GM12878 (cell line): ENCODE data around the gene HS3ST2. TPM values are rescaled to one million over a fixed set of nuclear protein-coding genes. Genes with fewer than 3 reads are reported as not detected.
A peak's percentile ranks its signal among the peaks of the same experiment; 100 is the strongest.

Experiments used
- ATAC-seq: fragments of 200-7000 bp; cut with Tn5 transposase; 3 replicates; pipeline ENCODE4 v1.9.1; 2020; ENCODE audit warnings: mild to moderate bottlenecking, moderate library complexity
- BruUV-seq: library from RNA; stranded (reverse); fragments of 400-500 nt; replicated peaks from 2 replicates; lab custom pipeline; 2021; lab: Mats Ljungman, UMichigan
- CTCF ChIA-PET: fragments of 300-600 bp; sonication (Branson Sonifier 250); formaldehyde crosslinking; extraction: SDS; loops from one replicate; lab custom pipeline; 2021; ENCODE audit warnings: inconsistent platforms; lab: Yijun Ruan, JAX
- POLR2A ChIA-PET: fragments of 350-600 bp; formaldehyde crosslinking; extraction: SDS; loops from one replicate; lab custom pipeline; 2021; ENCODE audit warnings: inconsistent platforms; lab: Charles Lee
- RAD21 ChIA-PET: fragments of 300-600 bp; sonication (Branson Sonifier 250); formaldehyde crosslinking; loops from one replicate; lab custom pipeline; 2023; ENCODE audit warnings: antibody characterized with exemption; ENCODE audit not compliant: unreplicated experiment; lab: Charles Lee
- SMC1A ChIA-PET: fragments of 300-600 bp; sonication (Branson Sonifier 250); formaldehyde crosslinking; loops from one replicate; lab custom pipeline; 2023; ENCODE audit not compliant: unreplicated experiment, uncharacterized antibody; lab: Charles Lee
- DNase-seq: peaks from one replicate; pipeline ENCODE4 v3.0.0-alpha.2; 2011; ENCODE audit warnings: low read depth, low spot score
- FAIRE-seq: peaks from 3 replicates; lab custom pipeline; 2011; peaks lifted over from hg19 to GRCh38; lab: Jason Lieb, UNC
- H2AFZ ChIP-seq: 2 replicates; pipeline ENCODE4 v1.6.0; 2011; ENCODE audit warnings: low read depth, low read length, control low read depth; ENCODE audit not compliant: control insufficient read depth
- H3K27ac ChIP-seq: 2 replicates; pipeline ENCODE4 v1.5.1; 2011; ENCODE audit warnings: control low read depth; ENCODE audit not compliant: control insufficient read depth, insufficient read depth
- H3K27me3 ChIP-seq, 2 experiments: replicated peaks in 1 of 2; 2 replicates each; pipeline versions ENCODE4 v1.6.0 to v1.6.1; 2011; ENCODE audit warnings: low read length in 1 of 2; ENCODE audit not compliant: control insufficient read depth in 2 of 2, insufficient read depth in 2 of 2
- H3K36me3 ChIP-seq, 2 experiments: 2 replicates each; pipeline ENCODE4 v1.5.1; 2011; ENCODE audit warnings: low read length in 1 of 2; ENCODE audit not compliant: control insufficient read depth in 2 of 2, insufficient read depth in 2 of 2
- H3K4me1 ChIP-seq: 2 replicates; pipeline ENCODE4 v1.6.1; 2011; ENCODE audit warnings: mild to moderate bottlenecking, low read length, moderate library complexity, mixed read lengths; ENCODE audit not compliant: control insufficient read depth, insufficient read depth
- H3K4me2 ChIP-seq: 2 replicates; pipeline ENCODE4 v1.6.0; 2011; ENCODE audit warnings: control low read depth; ENCODE audit not compliant: control insufficient read depth, insufficient read depth
- H3K4me3 ChIP-seq: fragments of 200-600 bp; sonication (generic); 2 replicates; pipeline ENCODE4 v1.5.1; 2016
- H3K79me2 ChIP-seq: 2 replicates; pipeline ENCODE4 v1.6.0; 2011; ENCODE audit warnings: low read length; ENCODE audit not compliant: control insufficient read depth, insufficient read depth
- H3K9ac ChIP-seq: 2 replicates; pipeline ENCODE4 v1.8.0; 2011; ENCODE audit warnings: low read length, control low read depth, mixed read lengths; ENCODE audit not compliant: control insufficient read depth, insufficient read depth
- H3K9me3 ChIP-seq: replicated peaks from 3 replicates; pipeline ENCODE4 v1.5.1; 2011; ENCODE audit warnings: mild to moderate bottlenecking, low read length; ENCODE audit not compliant: control insufficient read depth, insufficient read depth
- H4K20me1 ChIP-seq: 2 replicates; pipeline ENCODE4 v1.6.0; 2011; ENCODE audit not compliant: control insufficient read depth, insufficient read depth
- BACH1 ChIP-seq: fragments of 450-650 bp; IDR thresholded peaks from 2 replicates; pipeline ENCODE4 v1.6.1; 2017; ENCODE audit warnings: mild to moderate bottlenecking, borderline replicate concordance
- BCL11A ChIP-seq: IDR thresholded peaks from 2 replicates; pipeline ENCODE4 v1.6.1; 2011; ENCODE audit warnings: low read depth, low read length
- BRCA1 ChIP-seq: IDR thresholded peaks from 2 replicates; pipeline ENCODE4 v1.6.1; 2011; ENCODE audit warnings: low read depth, low read length, improper control_type of control experiment
- CHD2 ChIP-seq: IDR thresholded peaks from 2 replicates; pipeline ENCODE4 v1.6.1; 2011; ENCODE audit warnings: low read depth, low read length, improper control_type of control experiment, borderline replicate concordance
- EGR1 ChIP-seq, 2 experiments: IDR thresholded peaks; 1 replicate in 1 of 2; 2 replicates in 1 of 2; pipeline ENCODE4 v1.6.1; 2011 to 2012; ENCODE audit warnings: low read depth in 2 of 2, low read length in 2 of 2, borderline replicate concordance in 1 of 2, mild to moderate bottlenecking in 1 of 2, moderate library complexity in 1 of 2
- NFYA ChIP-seq: IDR thresholded peaks from 2 replicates; pipeline ENCODE4 v1.6.1; 2011; ENCODE audit warnings: low read depth, mild to moderate bottlenecking, low read length, improper control_type of control experiment, borderline replicate concordance
- NFYB ChIP-seq: IDR thresholded peaks from 2 replicates; pipeline ENCODE4 v1.6.1; 2011; ENCODE audit warnings: low read depth, mild to moderate bottlenecking, low read length, improper control_type of control experiment, moderate library complexity; ENCODE audit not compliant: insufficient read depth
- REST ChIP-seq: IDR thresholded peaks from 2 replicates; pipeline ENCODE4 v1.6.1; 2012; ENCODE audit warnings: mild to moderate bottlenecking, low read depth, low read length
- RFX5 ChIP-seq: IDR thresholded peaks from 2 replicates; pipeline ENCODE4 v1.6.1; 2011; ENCODE audit warnings: low read depth, low read length, improper control_type of control experiment
- SMARCA5 ChIP-seq: fragments of 450-650 bp; IDR thresholded peaks from 2 replicates; pipeline ENCODE4 v1.6.1; 2017; ENCODE audit warnings: mild to moderate bottlenecking
- ZNF24 ChIP-seq: fragments of 450-650 bp; IDR thresholded peaks from 2 replicates; pipeline ENCODE4 v1.6.1; 2017; ENCODE audit warnings: antibody characterized with exemption, mild to moderate bottlenecking
- WGBS: methylation state at CpG from one replicate; pipeline ENCODE4 v1.1.6; 2016; ENCODE audit warnings: low lambda C conversion rate; ENCODE audit not compliant: insufficient replicate concordance, insufficient coverage; ENCODE audit errors: missing lambda C conversion rate; 5-methylcytosine and 5-hydroxymethylcytosine counted together
- in situ Hi-C: fragments of 300-500 bp; cut with MboI; formaldehyde crosslinking; loops from 9 replicates; pipeline ENCODE4 v1.14.3; 2018; ENCODE audit warnings: mixed read lengths
- intact Hi-C: fragments of 100-400 bp; cut with micrococcal nuclease; formaldehyde crosslinking; loops from one replicate; pipeline ENCODE4 v1.14.2; 2022; ENCODE audit not compliant: unreplicated experiment
- polyA plus RNA-seq, 11 experiments: library from polyadenylated mRNA; depleted of rRNA in 4 of 11; unstranded in 6 of 11; stranded (reverse) in 5 of 11; fragments of >200 nt; fragmentation: Nextera tagmentation in 4 of 11; fragmentation: Illumina TruSeq in 1 of 11; extraction: Ambion mirVana in 4 of 11; extraction: Trizol in 1 of 11; gene quantifications; 1 replicate in 1 of 11; 2 replicates in 10 of 11; pipeline versions ENCODE4 v1.2.1 to v1.2.3, GENCODE V29; 2011 to 2016; ENCODE audit warnings: inconsistent platforms in 2 of 11, missing spikeins in 2 of 11, low read depth in 1 of 11
- total RNA-seq, 4 experiments: library from RNA; depleted of rRNA in 3 of 4; stranded (reverse); fragments of >200 nt in 3 of 4; fragmentation: Illumina TruSeq in 1 of 4; extraction: Trizol in 1 of 4; gene quantifications; 2 replicates each; pipeline versions ENCODE4 v1.2.1 to v1.2.3, GENCODE V29; 2013 to 2021

The HS3ST2 gene
- total and polyA plus RNA-seq, 10 of the 15 experiments (the other 5 are each of a cell fraction or from before 2014, with no cell fraction given) = not detected

GRCh38 chr16:22887445-22887844 lies 73.5 kb downstream of the HS3ST2 start (continued):
- TF ChIP-seq REST (no peak), RFX5 (no peak), BCL11A (no peak), BACH1 (no peak), NFYA (no peak), NFYB (no peak), BRCA1 (no peak), ZNF24 (no peak), CHD2 (no peak), EGR1 (IDR thresholded peaks at IDR 0.05; ENCODE audit: borderline replicate concordance in 1 of 2, low read depth in 2 of 2, low read length in 2 of 2) (no peak)
- TF ChIP-seq, all 136 proteins: peak for 0

DNA sequence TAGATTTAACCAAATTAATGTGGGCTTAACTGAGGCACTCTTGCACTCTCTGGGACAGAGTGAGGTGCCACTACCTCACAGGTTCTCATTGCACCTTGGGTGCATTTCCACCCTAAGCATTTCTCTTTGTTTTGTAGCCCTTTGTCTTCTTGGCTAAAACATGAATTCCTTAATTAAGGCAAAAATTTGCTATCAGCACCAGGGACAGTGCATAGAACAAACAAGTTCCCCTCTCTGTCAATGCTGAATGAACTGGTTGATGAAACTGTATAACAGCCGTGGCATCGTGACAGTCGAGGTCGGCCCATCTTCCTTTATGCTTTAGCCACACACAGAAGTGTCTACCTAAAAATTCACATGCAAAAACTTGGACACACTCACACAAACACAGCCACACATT lies 74.8 kb downstream of the HS3ST2 start:
- no peak for DNase-seq
- CTCF ChIA-PET = no interaction called here
- H3K27me3 ChIP-seq = no peaks in the 10 kb centered on the region
- no peaks in the 10 kb centered on the region for H4K20me1 ChIP-seq
- no peak overlapping the region for H3K9ac ChIP-seq
- POLR2A ChIA-PET = no interaction called here
- intact Hi-C loops (no loop called here), in situ Hi-C loops (no loop called here)
- SMC1A ChIA-PET = no interaction called here
- H3K27ac ChIP-seq = no peak overlapping the region
- no peaks in the 10 kb centered on the region for H3K9me3 ChIP-seq
- TF ChIP-seq SMARCA5 (no peak), REST (peak; percentile 63; the same call in 1 of the 2 replicates)
- no peaks in the 10 kb centered on the region for H3K36me3 ChIP-seq
- H3K4me2 ChIP-seq = no peak overlapping the region
- no peak for ATAC-seq
- H3K79me2 ChIP-seq = no peaks in the 10 kb centered on the region
- no TSS peak for BruUV-seq
- no peak overlapping the region for H3K4me3 ChIP-seq
- no peak overlapping the region for H2AFZ ChIP-seq
- RAD21 ChIA-PET = no interaction called here
- no peak for FAIRE-seq
- H3K4me1 ChIP-seq = no peaks in the 10 kb centered on the region
- 3% methylated on average over 4 of the region's 4 CpGs for WGBS
